ENCODE data around the gene BCL2L11. TPM values are rescaled to one million over a fixed set of nuclear protein-coding genes. Genes with fewer than 3 reads are reported as not detected.

BCL2L11 gene
- total RNA-seq, 1 donor from 2014 or later: 32.5 TPM

GRCh38 chr2:111123751-111124150 lies 3.0 kb downstream of the BCL2L11 start:
- no peak for DNase-seq (ENCODE audit: low spot score)
- TF ChIP-seq, protein P1, sequence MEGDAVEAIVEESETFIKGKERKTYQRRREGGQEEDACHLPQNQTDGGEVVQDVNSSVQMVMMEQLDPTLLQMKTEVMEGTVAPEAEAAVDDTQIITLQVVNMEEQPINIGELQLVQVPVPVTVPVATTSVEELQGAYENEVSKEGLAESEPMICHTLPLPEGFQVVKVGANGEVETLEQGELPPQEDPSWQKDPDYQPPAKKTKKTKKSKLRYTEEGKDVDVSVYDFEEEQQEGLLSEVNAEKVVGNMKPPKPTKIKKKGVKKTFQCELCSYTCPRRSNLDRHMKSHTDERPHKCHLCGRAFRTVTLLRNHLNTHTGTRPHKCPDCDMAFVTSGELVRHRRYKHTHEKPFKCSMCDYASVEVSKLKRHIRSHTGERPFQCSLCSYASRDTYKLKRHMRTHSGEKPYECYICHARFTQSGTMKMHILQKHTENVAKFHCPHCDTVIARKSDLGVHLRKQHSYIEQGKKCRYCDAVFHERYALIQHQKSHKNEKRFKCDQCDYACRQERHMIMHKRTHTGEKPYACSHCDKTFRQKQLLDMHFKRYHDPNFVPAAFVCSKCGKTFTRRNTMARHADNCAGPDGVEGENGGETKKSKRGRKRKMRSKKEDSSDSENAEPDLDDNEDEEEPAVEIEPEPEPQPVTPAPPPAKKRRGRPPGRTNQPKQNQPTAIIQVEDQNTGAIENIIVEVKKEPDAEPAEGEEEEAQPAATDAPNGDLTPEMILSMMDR (IDR thresholded peaks at IDR 0.05; ENCODE audit: unreplicated experiment): no peak
- peaks cover 3% of the 10 kb centered on the region for H3K4me1 Mint-ChIP-seq (ENCODE audit: unreplicated experiment)
- peaks cover 18% of the 10 kb centered on the region for H3K36me3 Mint-ChIP-seq (ENCODE audit: low read depth, unreplicated experiment)
- H3K27ac Mint-ChIP-seq (ENCODE audit: unreplicated experiment): peak overlapping the region; percentile 77
- peaks cover 14% of the 10 kb centered on the region for H3K27me3 Mint-ChIP-seq (ENCODE audit: unreplicated experiment)
- H3K9me3 Mint-ChIP-seq (ENCODE audit: unreplicated experiment): no peaks in the 10 kb centered on the region
- H3K4me3 Mint-ChIP-seq (ENCODE audit: unreplicated experiment): peak overlapping the region; percentile 87

DNA sequence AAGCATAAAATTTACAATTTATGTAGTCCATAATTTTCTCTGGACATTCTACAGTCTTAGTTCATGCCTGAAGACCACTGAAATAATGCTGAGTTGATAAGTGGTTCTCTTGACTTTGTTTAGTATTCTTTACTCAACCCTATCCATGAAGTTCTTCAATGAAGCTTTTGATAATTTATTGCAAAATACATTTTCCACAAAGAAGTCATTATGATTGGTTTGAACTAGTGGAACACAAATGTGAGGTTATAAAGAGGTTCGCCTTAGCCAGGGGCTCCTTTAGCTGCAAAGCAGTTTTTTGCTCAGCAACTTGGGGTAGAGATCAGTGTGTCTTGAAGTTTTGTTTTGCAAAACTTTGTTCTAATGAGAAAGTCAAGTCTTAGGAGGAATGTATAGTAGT lies 5.9 kb downstream of the BCL2L11 start:
- Mint-ChIP-seq H3K4me1 (ENCODE audit: unreplicated experiment) (peaks cover 3% of the 10 kb centered on the region), H3K36me3 (ENCODE audit: low read depth, unreplicated experiment) (peaks cover 29% of the 10 kb centered on the region)

DNA sequence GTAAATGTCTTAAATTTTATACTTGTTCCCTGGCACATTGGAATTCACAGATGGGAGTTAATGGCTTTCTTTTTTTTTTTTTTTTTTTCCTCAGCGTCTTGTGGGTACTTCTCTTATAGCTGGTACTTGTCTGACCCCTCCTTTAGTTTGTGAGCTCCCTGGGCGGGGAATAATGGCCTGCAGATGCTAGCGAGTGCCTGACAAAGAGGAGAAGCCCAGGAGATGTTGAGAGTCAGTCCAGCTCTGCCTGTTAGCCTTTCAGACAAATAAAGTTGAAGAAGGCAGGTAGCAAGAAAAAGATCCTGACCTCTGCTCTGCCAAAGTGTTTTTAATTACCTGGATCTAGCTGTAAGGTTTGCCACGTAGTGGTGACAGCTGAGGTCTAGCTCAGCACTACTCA lies 6.6 kb downstream of the BCL2L11 start:
- TF ChIP-seq, protein P1 (IDR thresholded peaks at IDR 0.05; ENCODE audit: unreplicated experiment): no peak
- H3K27ac Mint-ChIP-seq (ENCODE audit: unreplicated experiment): no peak overlapping the region
- H3K4me3 Mint-ChIP-seq (ENCODE audit: unreplicated experiment): no peak overlapping the region
- no peaks in the 10 kb centered on the region for H3K9me3 Mint-ChIP-seq (ENCODE audit: unreplicated experiment)
- peaks cover 3% of the 10 kb centered on the region for H3K4me1 Mint-ChIP-seq (ENCODE audit: unreplicated experiment)
- DNase-seq (ENCODE audit: low spot score): no peak
- peaks cover 7% of the 10 kb centered on the region for H3K27me3 Mint-ChIP-seq (ENCODE audit: unreplicated experiment)
- peaks cover 29% of the 10 kb centered on the region for H3K36me3 Mint-ChIP-seq (ENCODE audit: low read depth, unreplicated experiment)

More for the DNA sequence above, 5.9 kb downstream of the BCL2L11 start:
- peaks cover 7% of the 10 kb centered on the region for H3K27me3 Mint-ChIP-seq (ENCODE audit: unreplicated experiment)
- no peaks in the 10 kb centered on the region for H3K9me3 Mint-ChIP-seq (ENCODE audit: unreplicated experiment)
- TF ChIP-seq, protein P1 (IDR thresholded peaks at IDR 0.05; ENCODE audit: unreplicated experiment): no peak
- no peak for DNase-seq (ENCODE audit: low spot score)
- H3K27ac Mint-ChIP-seq (ENCODE audit: unreplicated experiment): no peak overlapping the region
- H3K4me3 Mint-ChIP-seq (ENCODE audit: unreplicated experiment): no peak overlapping the region

- H3K27me3 Mint-ChIP-seq (ENCODE audit: unreplicated experiment): peaks cover 6% of the 10 kb centered on the region
- no peaks in the 10 kb centered on the region for H3K9me3 Mint-ChIP-seq (ENCODE audit: unreplicated experiment)
- TF ChIP-seq, protein P1 (IDR thresholded peaks at IDR 0.05; ENCODE audit: unreplicated experiment): no peak
- peaks cover 3% of the 10 kb centered on the region for H3K4me1 Mint-ChIP-seq (ENCODE audit: unreplicated experiment)
- H3K4me3 Mint-ChIP-seq (ENCODE audit: unreplicated experiment): no peak overlapping the region
- DNase-seq (ENCODE audit: low spot score): no peak
- H3K27ac Mint-ChIP-seq (ENCODE audit: unreplicated experiment): no peak overlapping the region
- peaks cover 29% of the 10 kb centered on the region for H3K36me3 Mint-ChIP-seq (ENCODE audit: low read depth, unreplicated experiment)
These were observed 7.4 kb downstream of the BCL2L11 start for GRCh38 chr2:111128096-111128495.

GRCh38 chr2:111133603-111134002 lies 12.9 kb downstream of the BCL2L11 start:
- Mint-ChIP-seq H3K27ac (ENCODE audit: unreplicated experiment) (no peak overlapping the region), H3K9me3 (ENCODE audit: unreplicated experiment) (no peaks in the 10 kb centered on the region), H3K4me1 (ENCODE audit: unreplicated experiment) (peaks cover 21% of the 10 kb centered on the region), H3K36me3 (ENCODE audit: low read depth, unreplicated experiment) (peaks cover 27% of the 10 kb centered on the region), H3K4me3 (ENCODE audit: unreplicated experiment) (no peak overlapping the region), H3K27me3 (ENCODE audit: unreplicated experiment) (no peaks in the 10 kb centered on the region)
- no peak for DNase-seq (ENCODE audit: low spot score)
- TF ChIP-seq, protein P1 (IDR thresholded peaks at IDR 0.05; ENCODE audit: unreplicated experiment): no peak
